ENCODE measurements around the gene CHRNA4. TPM values are rescaled to one million over a fixed set of nuclear protein-coding genes. Genes with fewer than 3 reads are reported as not detected.

CHRNA4 gene
- total RNA-seq, 2 experiments from 2014 or later: not detected

- no peak overlapping the region for H3K4me3 ChIP-seq (ENCODE audit: low read length)
- H3K36me3 ChIP-seq (ENCODE audit: insufficient read depth, low read length): no peaks in the 10 kb centered on the region
- CTCF ChIA-PET: no interaction called here
- Mint-ChIP-seq H3K36me3 (ENCODE audit: low read depth) (no peaks in the 10 kb centered on the region), H3K4me3 (no peak overlapping the region), H3K27ac (no peak overlapping the region), H3K9me3 (no peaks in the 10 kb centered on the region), H3K4me1 (ENCODE audit: low read depth) (peaks cover 4% of the 10 kb centered on the region), H3K27me3 (peaks cover 11% of the 10 kb centered on the region)
- ATAC-seq (ENCODE audit: poor library complexity): no peak
- peaks cover 20% of the 10 kb centered on the region for H3K4me1 ChIP-seq (ENCODE audit: insufficient read depth, low read length)
- H3K27ac ChIP-seq (ENCODE audit: low read depth in 1 of 2, low read length in 2 of 2): no peak overlapping the region
- no peak for DNase-seq
- intact Hi-C loops (cut with DNase I, micrococcal nuclease): no loop called here
- TF ChIP-seq CTCF (IDR thresholded peaks at IDR 0.05): no peak
- H3K27me3 ChIP-seq (ENCODE audit: control insufficient read depth in 1 of 2, insufficient read depth in 2 of 2, low read length in 2 of 2): peaks cover 0 to 6% of the 10 kb centered on the region in 2 experiments
- POLR2A ChIA-PET: no interaction called here
- H3K9me3 ChIP-seq (ENCODE audit: control insufficient read depth in 1 of 2, insufficient read depth in 1 of 2, low read length in 2 of 2): peaks cover 0 to 19% of the 10 kb centered on the region in 2 experiments
These were observed 38.8 kb downstream of the CHRNA4 start for GRCh38 chr20:63322146-63322932.

GRCh38 chr20:63321148-63321831 lies 39.9 kb downstream of the CHRNA4 start:
- Histone ChIP-seq H3K4me3 (ENCODE audit: low read length) (no peak overlapping the region), H3K4me1 (ENCODE audit: insufficient read depth, low read length) (peaks cover 13% of the 10 kb centered on the region), H3K27ac (ENCODE audit: low read depth in 1 of 2, low read length in 2 of 2) (no peak overlapping the region), H3K36me3 (ENCODE audit: insufficient read depth, low read length) (no peaks in the 10 kb centered on the region), H3K9me3 (ENCODE audit: control insufficient read depth in 1 of 2, insufficient read depth in 1 of 2, low read length in 2 of 2) (peaks cover 0 to 9% of the 10 kb centered on the region in 2 experiments), H3K27me3 (ENCODE audit: control insufficient read depth in 1 of 2, insufficient read depth in 2 of 2, low read length in 2 of 2) (peaks cover 0 to 6% of the 10 kb centered on the region in 2 experiments)
- H3K9me3 Mint-ChIP-seq: no peaks in the 10 kb centered on the region
- H3K4me1 Mint-ChIP-seq (ENCODE audit: low read depth): no peaks in the 10 kb centered on the region
- H3K36me3 Mint-ChIP-seq (ENCODE audit: low read depth): no peaks in the 10 kb centered on the region
- no peak for DNase-seq
- peaks cover 11% of the 10 kb centered on the region for H3K27me3 Mint-ChIP-seq
- H3K4me3 Mint-ChIP-seq: no peak overlapping the region
- CTCF ChIA-PET: no interaction called here
- H3K27ac Mint-ChIP-seq: no peak overlapping the region
- intact Hi-C loops (cut with DNase I, micrococcal nuclease): no loop called here
- POLR2A ChIA-PET: no interaction called here
- ATAC-seq (ENCODE audit: poor library complexity): no peak
- TF ChIP-seq CTCF (IDR thresholded peaks at IDR 0.05): no peak

GRCh38 chr20:63320616-63321147 lies 40.5 kb downstream of the CHRNA4 start:
- TF ChIP-seq CTCF (IDR thresholded peaks at IDR 0.05): no peak
- no peak overlapping the region for H3K4me3 ChIP-seq (ENCODE audit: low read length)
- H3K27ac ChIP-seq (ENCODE audit: low read depth in 1 of 2, low read length in 2 of 2): no peak overlapping the region
- H3K9me3 Mint-ChIP-seq: no peaks in the 10 kb centered on the region
- no peak overlapping the region for H3K27ac Mint-ChIP-seq
- intact Hi-C loops (cut with DNase I, micrococcal nuclease): no loop called here
- CTCF ChIA-PET: no interaction called here
- H3K9me3 ChIP-seq (ENCODE audit: control insufficient read depth in 1 of 2, insufficient read depth in 1 of 2, low read length in 2 of 2): peaks cover 0 to 4% of the 10 kb centered on the region in 2 experiments
- DNase-seq (no peak), ATAC-seq (ENCODE audit: poor library complexity) (no peak)
- peaks cover 7% of the 10 kb centered on the region for H3K4me1 ChIP-seq (ENCODE audit: insufficient read depth, low read length)
- POLR2A ChIA-PET: no interaction called here
- H3K4me1 Mint-ChIP-seq (ENCODE audit: low read depth): no peaks in the 10 kb centered on the region
- no peaks in the 10 kb centered on the region for H3K36me3 ChIP-seq (ENCODE audit: insufficient read depth, low read length)
- peaks cover 0 to 6% of the 10 kb centered on the region in 2 experiments for H3K27me3 ChIP-seq (ENCODE audit: control insufficient read depth in 1 of 2, insufficient read depth in 2 of 2, low read length in 2 of 2)
- no peak overlapping the region for H3K4me3 Mint-ChIP-seq
- H3K27me3 Mint-ChIP-seq: peaks cover 11% of the 10 kb centered on the region
- H3K36me3 Mint-ChIP-seq (ENCODE audit: low read depth): no peaks in the 10 kb centered on the region
